AG10803 (cell line): ENCODE results near the gene ITPR2.

ENCODE experiments used
- DNase-seq: peaks from one replicate; pipeline ENCODE4 v3.0.0; 2010; ENCODE audit warnings: low read depth
- H3K4me3 ChIP-seq: 2 replicates; pipeline ENCODE4 v1.5.1; 2011; ENCODE audit warnings: mild to moderate bottlenecking, low read length, control low read depth
- CTCF ChIP-seq: conservative IDR thresholded peaks from 2 replicates; pipeline ENCODE4 v1.5.1; 2011; ENCODE audit warnings: mild to moderate bottlenecking, low read length, control low read depth, inconsistent platforms

ITPR2 gene

GRCh38 chr12:26698186-26698585 lies 134.8 kb downstream of the ITPR2 start:
- no peak overlapping the region for H3K4me3 ChIP-seq
- DNase-seq, result no peak
- no peak for TF ChIP-seq CTCF

GRCh38 chr12:26697217-26697616 lies 135.8 kb downstream of the ITPR2 start:
- no peak for TF ChIP-seq CTCF
- DNase-seq, result no peak
- H3K4me3 ChIP-seq, result no peak overlapping the region

GRCh38 chr12:26696613-26697092 lies 136.3 kb downstream of the ITPR2 start:
- no peak for TF ChIP-seq CTCF
- H3K4me3 ChIP-seq, result no peak overlapping the region
- DNase-seq, result no peak

GRCh38 chr12:26696048-26696612 lies 136.9 kb downstream of the ITPR2 start:
- no peak overlapping the region for H3K4me3 ChIP-seq
- TF ChIP-seq CTCF, result no peak
- DNase-seq, result no peak

GRCh38 chr12:26694402-26694801 lies 138.6 kb downstream of the ITPR2 start:
- no peak for TF ChIP-seq CTCF
- no peak for DNase-seq
- H3K4me3 ChIP-seq, result no peak overlapping the region

GRCh38 chr12:26692407-26692806 lies 140.6 kb downstream of the ITPR2 start:
- DNase-seq, result no peak
- no peak overlapping the region for H3K4me3 ChIP-seq
- TF ChIP-seq CTCF, result no peak

- DNase-seq, result peak; percentile 91
- TF ChIP-seq CTCF, result peak; percentile 14; the same call in 1 of the 2 replicates
- no peak overlapping the region for H3K4me3 ChIP-seq
These were observed 141.6 kb downstream of the ITPR2 start for GRCh38 chr12:26691234-26691970.
